Fibroblast of lung (primary cell): ENCODE data around the gene PHTF2.

Experiments used
- EZH2 ChIP-seq: IDR thresholded peaks from 2 replicates; pipeline ENCODE4 v1.5.1; 2012; ENCODE audit warnings: low read length, control low read depth, mild to moderate bottlenecking; ENCODE audit errors: missing control alignments
- TF ChIP-seq, protein P1 (sequence below), 2 donors: IDR thresholded peaks in 1 of 2; conservative IDR thresholded peaks in 1 of 2; 1 replicate in 1 of 2; 2 replicates in 1 of 2; pipeline ENCODE4 v1.5.1; 2011 to 2012; ENCODE audit warnings: low read length in 2 of 2, control low read depth in 1 of 2, inconsistent platforms in 1 of 2, low read depth in 1 of 2, mild to moderate bottlenecking in 1 of 2

DNA sequence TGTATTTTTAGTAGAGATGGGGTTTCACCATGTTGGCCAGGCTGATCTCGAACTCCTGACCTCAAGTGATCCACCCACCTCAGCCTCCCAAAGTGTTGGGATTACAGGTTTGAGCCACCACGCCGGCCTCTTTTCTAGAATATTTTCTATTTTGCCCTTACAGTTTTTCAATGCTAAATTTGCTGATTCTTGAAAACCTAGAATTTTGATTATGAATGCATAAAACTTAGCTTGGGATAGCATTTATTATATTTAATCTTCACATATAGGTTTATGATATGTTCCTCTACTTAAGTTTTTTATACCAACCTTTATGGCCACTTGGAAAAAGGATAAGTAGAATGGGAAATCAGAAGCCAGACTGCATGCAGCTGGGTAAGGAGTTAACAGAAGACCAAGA, 2.5 kb upstream of the PHTF2 start:
- TF ChIP-seq, protein P1, sequence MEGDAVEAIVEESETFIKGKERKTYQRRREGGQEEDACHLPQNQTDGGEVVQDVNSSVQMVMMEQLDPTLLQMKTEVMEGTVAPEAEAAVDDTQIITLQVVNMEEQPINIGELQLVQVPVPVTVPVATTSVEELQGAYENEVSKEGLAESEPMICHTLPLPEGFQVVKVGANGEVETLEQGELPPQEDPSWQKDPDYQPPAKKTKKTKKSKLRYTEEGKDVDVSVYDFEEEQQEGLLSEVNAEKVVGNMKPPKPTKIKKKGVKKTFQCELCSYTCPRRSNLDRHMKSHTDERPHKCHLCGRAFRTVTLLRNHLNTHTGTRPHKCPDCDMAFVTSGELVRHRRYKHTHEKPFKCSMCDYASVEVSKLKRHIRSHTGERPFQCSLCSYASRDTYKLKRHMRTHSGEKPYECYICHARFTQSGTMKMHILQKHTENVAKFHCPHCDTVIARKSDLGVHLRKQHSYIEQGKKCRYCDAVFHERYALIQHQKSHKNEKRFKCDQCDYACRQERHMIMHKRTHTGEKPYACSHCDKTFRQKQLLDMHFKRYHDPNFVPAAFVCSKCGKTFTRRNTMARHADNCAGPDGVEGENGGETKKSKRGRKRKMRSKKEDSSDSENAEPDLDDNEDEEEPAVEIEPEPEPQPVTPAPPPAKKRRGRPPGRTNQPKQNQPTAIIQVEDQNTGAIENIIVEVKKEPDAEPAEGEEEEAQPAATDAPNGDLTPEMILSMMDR (conservative IDR thresholded peaks at IDR 0.05 in 1 of 2, IDR thresholded peaks at IDR 0.05 in 1 of 2; ENCODE audit: low read depth in 1 of 2, low read length in 2 of 2), result no peak
- no peak for TF ChIP-seq EZH2
